Loucy (cell line): ENCODE measurements around the gene KIAA0825.
A peak's percentile ranks its signal among the peaks of the same experiment; 100 is the strongest.

Experiments used
- H2AFZ ChIP-seq: fragments of 200-600 bp; sonication (generic); 2 replicates; pipeline ENCODE4 v1.6.0; 2016; ENCODE audit warnings: antibody characterized with exemption, mild to moderate bottlenecking, low read length, moderate library complexity
- H3F3A ChIP-seq: fragments of 200-600 bp; 2 replicates; pipeline ENCODE4 v1.6.0; 2016; ENCODE audit warnings: antibody characterized with exemption, low read depth, mild to moderate bottlenecking
- H3K27me3 ChIP-seq: fragments of 200-600 bp; sonication (generic); 2 replicates; pipeline ENCODE4 v1.6.1; 2014; ENCODE audit warnings: low read length, mild to moderate bottlenecking; ENCODE audit not compliant: insufficient read depth, poor library complexity, severe bottlenecking
- H3K36me3 ChIP-seq: fragments of 200-600 bp; sonication (generic); 2 replicates; pipeline ENCODE4 v1.6.1; 2016; ENCODE audit warnings: low read length; ENCODE audit not compliant: insufficient read depth
- H3K4me1 ChIP-seq: fragments of 200-600 bp; sonication (generic); 2 replicates; pipeline ENCODE4 v1.5.1; 2014; ENCODE audit warnings: low read length, mild to moderate bottlenecking; ENCODE audit not compliant: insufficient read depth, poor library complexity, severe bottlenecking
- H3K4me2 ChIP-seq: fragments of 200-600 bp; sonication (generic); 2 replicates; pipeline ENCODE4 v1.6.0; 2014; ENCODE audit warnings: antibody characterized with exemption, low read length, low read depth, mild to moderate bottlenecking; ENCODE audit not compliant: poor library complexity, severe bottlenecking
- H3K4me3 ChIP-seq: fragments of 200-600 bp; sonication (generic); 2 replicates; pipeline ENCODE4 v1.5.1; 2014; ENCODE audit warnings: low read length, mild to moderate bottlenecking, mixed read lengths; ENCODE audit not compliant: poor library complexity, severe bottlenecking
- H3K79me2 ChIP-seq: fragments of 200-600 bp; sonication (generic); 2 replicates; pipeline ENCODE4 v1.6.1; 2014; ENCODE audit warnings: low read length; ENCODE audit not compliant: insufficient read depth
- H3K9ac ChIP-seq: fragments of 200-600 bp; sonication (generic); 2 replicates; pipeline ENCODE4 v1.6.0; 2014; ENCODE audit warnings: mild to moderate bottlenecking, low read depth, low read length, moderate library complexity; ENCODE audit not compliant: poor library complexity, severe bottlenecking
- H3K9me2 ChIP-seq: fragments of 200-600 bp; sonication (generic); replicated peaks from 2 replicates; pipeline ENCODE4 v1.6.1; 2016; ENCODE audit warnings: low read depth, low read length, mixed read lengths
- H3K9me3 ChIP-seq: fragments of 200-600 bp; sonication (generic); 2 replicates; pipeline ENCODE4 v1.6.1; 2014; ENCODE audit warnings: mild to moderate bottlenecking, antibody characterized with exemption, low read length, low read depth; ENCODE audit not compliant: insufficient read depth
- H4K20me1 ChIP-seq: fragments of 200-600 bp; sonication (generic); 2 replicates; pipeline ENCODE4 v1.6.0; 2014; ENCODE audit warnings: antibody characterized with exemption, low read length, mild to moderate bottlenecking; ENCODE audit not compliant: insufficient read depth, poor library complexity, severe bottlenecking
- EZH2phosphoT487 ChIP-seq: fragments of 200-600 bp; IDR thresholded peaks from 2 replicates; pipeline ENCODE4 v1.6.1; 2018; ENCODE audit warnings: antibody characterized with exemption, mild to moderate bottlenecking, moderate library complexity, borderline replicate concordance
- TF ChIP-seq, protein P1 (sequence below): fragments of 200-600 bp; sonication (generic); conservative IDR thresholded peaks from 2 replicates; pipeline ENCODE4 v1.5.1; 2014; ENCODE audit warnings: mild to moderate bottlenecking, antibody characterized with exemption, low read length

KIAA0825 gene

GRCh38 chr5:94239266-94239665 lies 379.1 kb downstream of the KIAA0825 start:
- Histone ChIP-seq H3K4me2 (peak overlapping the region; percentile 32), H3K36me3 (no peaks in the 10 kb centered on the region), H3K4me3 (no peak overlapping the region), H2AFZ (no peak overlapping the region), H3K4me1 (peaks cover 20% of the 10 kb centered on the region), H3F3A (no peaks in the 10 kb centered on the region), H3K9me2 (no peaks in the 10 kb centered on the region), H3K27me3 (no peaks in the 10 kb centered on the region), H3K9ac (no peak overlapping the region), H3K79me2 (no peaks in the 10 kb centered on the region), H3K9me3 (no peaks in the 10 kb centered on the region; the same call in 1 of the 2 replicates), H4K20me1 (no peaks in the 10 kb centered on the region)
- TF ChIP-seq, protein P1, sequence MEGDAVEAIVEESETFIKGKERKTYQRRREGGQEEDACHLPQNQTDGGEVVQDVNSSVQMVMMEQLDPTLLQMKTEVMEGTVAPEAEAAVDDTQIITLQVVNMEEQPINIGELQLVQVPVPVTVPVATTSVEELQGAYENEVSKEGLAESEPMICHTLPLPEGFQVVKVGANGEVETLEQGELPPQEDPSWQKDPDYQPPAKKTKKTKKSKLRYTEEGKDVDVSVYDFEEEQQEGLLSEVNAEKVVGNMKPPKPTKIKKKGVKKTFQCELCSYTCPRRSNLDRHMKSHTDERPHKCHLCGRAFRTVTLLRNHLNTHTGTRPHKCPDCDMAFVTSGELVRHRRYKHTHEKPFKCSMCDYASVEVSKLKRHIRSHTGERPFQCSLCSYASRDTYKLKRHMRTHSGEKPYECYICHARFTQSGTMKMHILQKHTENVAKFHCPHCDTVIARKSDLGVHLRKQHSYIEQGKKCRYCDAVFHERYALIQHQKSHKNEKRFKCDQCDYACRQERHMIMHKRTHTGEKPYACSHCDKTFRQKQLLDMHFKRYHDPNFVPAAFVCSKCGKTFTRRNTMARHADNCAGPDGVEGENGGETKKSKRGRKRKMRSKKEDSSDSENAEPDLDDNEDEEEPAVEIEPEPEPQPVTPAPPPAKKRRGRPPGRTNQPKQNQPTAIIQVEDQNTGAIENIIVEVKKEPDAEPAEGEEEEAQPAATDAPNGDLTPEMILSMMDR = no peak
- TF ChIP-seq EZH2phosphoT487 = no peak

- H3K4me2 ChIP-seq = no peak overlapping the region
- H3K9ac ChIP-seq = no peak overlapping the region
- no peaks in the 10 kb centered on the region for H3K9me2 ChIP-seq
- TF ChIP-seq, protein P1 = no peak
- no peak for TF ChIP-seq EZH2phosphoT487
- no peak overlapping the region for H2AFZ ChIP-seq
- H3K36me3 ChIP-seq = no peaks in the 10 kb centered on the region
- H4K20me1 ChIP-seq = no peaks in the 10 kb centered on the region
- H3K4me3 ChIP-seq = no peak overlapping the region
- no peaks in the 10 kb centered on the region for H3K27me3 ChIP-seq
- no peaks in the 10 kb centered on the region for H3K79me2 ChIP-seq
- H3K4me1 ChIP-seq = peaks cover 7% of the 10 kb centered on the region
- H3K9me3 ChIP-seq = no peaks in the 10 kb centered on the region; the same call in 1 of the 2 replicates
- H3F3A ChIP-seq = no peaks in the 10 kb centered on the region
These were observed 383.4 kb downstream of the KIAA0825 start for GRCh38 chr5:94234987-94235386.

- H3K4me3 ChIP-seq = no peak overlapping the region
- H3K9me2 ChIP-seq = no peaks in the 10 kb centered on the region
- H2AFZ ChIP-seq = peak overlapping the region; percentile 46; the same call in 1 of the 2 replicates
- H3K4me1 ChIP-seq = peaks cover 6% of the 10 kb centered on the region
- no peak overlapping the region for H3K9ac ChIP-seq
- TF ChIP-seq EZH2phosphoT487 = no peak
- TF ChIP-seq, protein P1 = no peak
- no peaks in the 10 kb centered on the region for H3K79me2 ChIP-seq
- H3F3A ChIP-seq = no peaks in the 10 kb centered on the region
- H3K27me3 ChIP-seq = no peaks in the 10 kb centered on the region
- H4K20me1 ChIP-seq = no peaks in the 10 kb centered on the region
- H3K4me2 ChIP-seq = no peak overlapping the region
- H3K9me3 ChIP-seq = peaks cover 4% of the 10 kb centered on the region; the same call in 1 of the 2 replicates
- no peaks in the 10 kb centered on the region for H3K36me3 ChIP-seq
These were observed 389.6 kb downstream of the KIAA0825 start for GRCh38 chr5:94228791-94229190.
